Measurements from ENCODE around the gene TXNL1. TPM values are rescaled to one million over a fixed set of nuclear protein-coding genes. Genes with fewer than 3 reads are reported as not detected.

The TXNL1 gene
- total and polyA plus RNA-seq, 2 experiments from 2014 or later: 50.0 to 109 TPM

- peak overlapping the region; percentile 91; the same call in 1 of the 2 replicates for H3K4me3 ChIP-seq
- H3K9ac ChIP-seq: peak overlapping the region; percentile 80; the same call in 1 of the 2 replicates
- H4K20me1 ChIP-seq (ENCODE audit: insufficient read depth): no peaks in the 10 kb centered on the region
- no peak overlapping the region for H2AFZ ChIP-seq
- in situ Hi-C loops (cut with MboI): no loop called here
- H3K4me1 ChIP-seq (ENCODE audit: insufficient read depth): 0 out of 2 replicates have a peak, but pooled peaks cover 7% of the 10 kb centered on the region
- peak overlapping the region; percentile 93 for H3K4me2 ChIP-seq (ENCODE audit: unreplicated experiment)
- TF ChIP-seq EZH2 (IDR thresholded peaks at IDR 0.05; ENCODE audit: insufficient read depth, poor library complexity, severe bottlenecking) (no peak), EZH2phosphoT487 (IDR thresholded peaks at IDR 0.05; ENCODE audit: insufficient read depth, low read depth) (no peak)
- peaks cover 65% of the 10 kb centered on the region for H3K79me2 ChIP-seq (ENCODE audit: insufficient read depth)
- no peaks in the 10 kb centered on the region for H3K27me3 ChIP-seq (replicated peaks; ENCODE audit: insufficient read depth)
- peaks cover 15% of the 10 kb centered on the region; the same call in 1 of the 2 replicates for H3F3A ChIP-seq (ENCODE audit: insufficient read depth)
- no peaks in the 10 kb centered on the region for H3K36me3 ChIP-seq (ENCODE audit: low read depth)
- WGBS, 2 experiments (ENCODE audit: low coverage in 1 of 2, low lambda C conversion rate in 2 of 2, missing lambda C conversion rate in 2 of 2): 75 to 77% methylated on average over 4 of the region's 4 CpGs
- H3K9me2 ChIP-seq (ENCODE audit: insufficient read depth): no peaks in the 10 kb centered on the region
- H3K9me3 ChIP-seq (ENCODE audit: low read depth): no peaks in the 10 kb centered on the region
- no peak overlapping the region for H3K27ac ChIP-seq
- no peak for DNase-seq
Measured at GRCh38 chr18:56652802-56653201, 14.4 kb upstream of the TXNL1 start.

GRCh38 chr18:56651771-56652092 is 13.3 kb upstream of the TXNL1 start:
- Histone ChIP-seq H3K4me2 (ENCODE audit: unreplicated experiment) (peak overlapping the region; percentile 93), H3K9ac (peak overlapping the region; percentile 80), H2AFZ (peak overlapping the region; percentile 93), H3K27me3 (replicated peaks; ENCODE audit: insufficient read depth) (no peaks in the 10 kb centered on the region), H3K27ac (peak overlapping the region; percentile 44), H3K79me2 (ENCODE audit: insufficient read depth) (peaks cover 54% of the 10 kb centered on the region), H3K9me3 (ENCODE audit: low read depth) (no peaks in the 10 kb centered on the region), H3K4me1 (ENCODE audit: insufficient read depth) (0 out of 2 replicates have a peak, but pooled peaks cover 7% of the 10 kb centered on the region), H3K4me3 (peak overlapping the region; percentile 91), H3K36me3 (ENCODE audit: low read depth) (no peaks in the 10 kb centered on the region), H4K20me1 (ENCODE audit: insufficient read depth) (no peaks in the 10 kb centered on the region), H3F3A (ENCODE audit: insufficient read depth) (peaks cover 15% of the 10 kb centered on the region; the same call in 1 of the 2 replicates), H3K9me2 (ENCODE audit: insufficient read depth) (no peaks in the 10 kb centered on the region)
- in situ Hi-C loops (cut with MboI): no loop called here
- DNase-seq: no peak
- WGBS, 2 experiments (ENCODE audit: low coverage in 1 of 2, low lambda C conversion rate in 2 of 2, missing lambda C conversion rate in 2 of 2): 2 to 3% methylated on average over 5 of the region's 5 CpGs
- TF ChIP-seq EZH2 (IDR thresholded peaks at IDR 0.05; ENCODE audit: insufficient read depth, poor library complexity, severe bottlenecking) (no peak), EZH2phosphoT487 (IDR thresholded peaks at IDR 0.05; ENCODE audit: insufficient read depth, low read depth) (no peak)

- Histone ChIP-seq H3K27ac (peak within 1 kb of the TSS; percentile 44), H3F3A (ENCODE audit: insufficient read depth) (peaks cover 15% of the 10 kb centered on the region; the same call in 1 of the 2 replicates), H3K9me3 (ENCODE audit: low read depth) (no peaks in the 10 kb centered on the region), H4K20me1 (ENCODE audit: insufficient read depth) (no peaks in the 10 kb centered on the region), H3K36me3 (ENCODE audit: low read depth) (no peaks in the 10 kb centered on the region), H3K27me3 (replicated peaks; ENCODE audit: insufficient read depth) (no peaks in the 10 kb centered on the region), H3K4me1 (ENCODE audit: insufficient read depth) (0 out of 2 replicates have a peak, but pooled peaks cover 7% of the 10 kb centered on the region), H2AFZ (peak within 1 kb of the TSS; percentile 93), H3K9me2 (ENCODE audit: insufficient read depth) (no peaks in the 10 kb centered on the region), H3K79me2 (ENCODE audit: insufficient read depth) (peaks cover 49% of the 10 kb centered on the region), H3K9ac (peak within 1 kb of the TSS; percentile 80), H3K4me3 (peak within 1 kb of the TSS; percentile 91), H3K4me2 (ENCODE audit: unreplicated experiment) (peak within 1 kb of the TSS; percentile 93)
- 1% methylated on average over 45 to 47 of the region's 47 CpGs for WGBS, 2 experiments (ENCODE audit: low coverage in 1 of 2, low lambda C conversion rate in 2 of 2, missing lambda C conversion rate in 2 of 2)
- in situ Hi-C loops (cut with MboI): no loop called here
- TF ChIP-seq EZH2phosphoT487 (IDR thresholded peaks at IDR 0.05; ENCODE audit: insufficient read depth, low read depth) (no peak), EZH2 (IDR thresholded peaks at IDR 0.05; ENCODE audit: insufficient read depth, poor library complexity, severe bottlenecking) (no peak)
- DNase-seq: peak; percentile 99
Measured at GRCh38 chr18:56650944-56651770, 12.8 kb upstream of the TXNL1 start, which contains the start of gene WDR7. Gene WDR7, plus strand, starts transcription at chr18:56651359. Its CDS starts 21,157 bp downstream, at chr18:56672516.

- no peaks in the 10 kb centered on the region for H3K9me3 ChIP-seq (ENCODE audit: low read depth)
- H3K36me3 ChIP-seq (ENCODE audit: low read depth): no peaks in the 10 kb centered on the region
- in situ Hi-C loops (cut with MboI): no loop called here
- H3F3A ChIP-seq (ENCODE audit: insufficient read depth): peaks cover 15% of the 10 kb centered on the region; the same call in 1 of the 2 replicates
- DNase-seq: no peak
- H3K27ac ChIP-seq: no peak overlapping the region
- no peaks in the 10 kb centered on the region for H4K20me1 ChIP-seq (ENCODE audit: insufficient read depth)
- H3K4me1 ChIP-seq (ENCODE audit: insufficient read depth): 0 out of 2 replicates have a peak, but pooled peaks cover 7% of the 10 kb centered on the region
- H3K9ac ChIP-seq: no peak overlapping the region
- no peaks in the 10 kb centered on the region for H3K27me3 ChIP-seq (replicated peaks; ENCODE audit: insufficient read depth)
- WGBS, 2 experiments (ENCODE audit: low coverage in 1 of 2, low lambda C conversion rate in 2 of 2, missing lambda C conversion rate in 2 of 2): 97 to 100% methylated on average over 1 of the region's 1 CpG
- no peak overlapping the region for H3K4me3 ChIP-seq
- H3K9me2 ChIP-seq (ENCODE audit: insufficient read depth): no peaks in the 10 kb centered on the region
- H2AFZ ChIP-seq: peak overlapping the region; percentile 93
- peaks cover 38% of the 10 kb centered on the region for H3K79me2 ChIP-seq (ENCODE audit: insufficient read depth)
- no peak for TF ChIP-seq EZH2phosphoT487 (IDR thresholded peaks at IDR 0.05; ENCODE audit: insufficient read depth, low read depth)
- no peak for TF ChIP-seq EZH2 (IDR thresholded peaks at IDR 0.05; ENCODE audit: insufficient read depth, poor library complexity, severe bottlenecking)
- H3K4me2 ChIP-seq (ENCODE audit: unreplicated experiment): no peak overlapping the region
Measured at GRCh38 chr18:56649996-56650395, 11.6 kb upstream of the TXNL1 start.
